Measurements from ENCODE around the gene LAMB3. TPM values are rescaled to one million over a fixed set of nuclear protein-coding genes. Genes with fewer than 3 reads are reported as not detected.

The LAMB3 gene
- total and polyA plus RNA-seq, 10 of the 15 experiments (the other 5 are each of a cell fraction or from before 2014, with no cell fraction given) = 0.04 to 1.8 (median 0.10) TPM; not detected in 1

- TF ChIP-seq CHD1 (IDR thresholded peaks at IDR 0.05; ENCODE audit: low read depth, low read length) (no peak), EP300 (IDR thresholded peaks at IDR 0.05; ENCODE audit: borderline replicate concordance in 1 of 2, control insufficient read depth in 1 of 2, low read depth in 2 of 2, low read length in 2 of 2) (no peak), RELA (IDR thresholded peaks at IDR 0.05; ENCODE audit: borderline replicate concordance, partially characterized antibody) (no peak), BACH1 (IDR thresholded peaks at IDR 0.05; ENCODE audit: borderline replicate concordance) (no peak), WRNIP1 (IDR thresholded peaks at IDR 0.05; ENCODE audit: borderline replicate concordance, low read depth, low read length) (no peak), SRF (IDR thresholded peaks at IDR 0.05; ENCODE audit: low read depth in 2 of 2, low read length in 2 of 2) (no peak)
- DNase-seq (ENCODE audit: low read depth, low spot score) (no peak), FAIRE-seq (no peak), ATAC-seq (no peak)
- in situ Hi-C loops (cut with MboI) (no loop called here), intact Hi-C loops (cut with micrococcal nuclease; ENCODE audit: unreplicated experiment) (no loop called here)
- RAD21 ChIA-PET (ENCODE audit: unreplicated experiment) = no interaction called here
- Histone ChIP-seq H3K9me3 (replicated peaks; ENCODE audit: control insufficient read depth, insufficient read depth, low read length) (no peaks in the 10 kb centered on the region), H3K4me3 (no peak overlapping the region), H3K27me3 (replicated peaks in 1 of 2; ENCODE audit: control insufficient read depth in 2 of 2, insufficient read depth in 2 of 2, low read length in 1 of 2) (peaks cover 1 to 7% of the 10 kb centered on the region in 2 experiments; a peak in 3 of 4 replicates), H3K79me2 (ENCODE audit: control insufficient read depth, insufficient read depth, low read length) (no peaks in the 10 kb centered on the region), H3K4me1 (ENCODE audit: control insufficient read depth, insufficient read depth, low read length) (no peaks in the 10 kb centered on the region), H3K36me3 (ENCODE audit: control insufficient read depth in 2 of 2, insufficient read depth in 2 of 2, low read length in 1 of 2) (no peaks in the 10 kb centered on the region), H2AFZ (ENCODE audit: control insufficient read depth, low read depth, low read length) (no peak overlapping the region), H3K4me2 (ENCODE audit: control insufficient read depth, insufficient read depth) (no peak overlapping the region), H3K9ac (ENCODE audit: control insufficient read depth, insufficient read depth, low read length) (no peak overlapping the region), H3K27ac (ENCODE audit: control insufficient read depth, insufficient read depth) (no peak overlapping the region), H4K20me1 (ENCODE audit: control insufficient read depth, insufficient read depth) (no peaks in the 10 kb centered on the region)
- no TSS peak for BruUV-seq (replicated peaks)
- 62% methylated on average over 5 of the region's 5 CpGs for WGBS (ENCODE audit: insufficient coverage, insufficient replicate concordance, low lambda C conversion rate, missing lambda C conversion rate)
- SMC1A ChIA-PET (ENCODE audit: uncharacterized antibody, unreplicated experiment) = interaction anchor here (0.8 to 1.3 kb wide), 2 partner anchors 8 to 31 kb away, joined by 3 read pairs; partner anchors contain the start of gene CAMK1G
- CTCF ChIA-PET = interaction anchor here (1.2 to 2.6 kb wide), 2 partner anchors 12 to 48 kb away, joined by 4 to 16 read pairs; no protein-coding TSS in a partner anchor
- POLR2A ChIA-PET = no interaction called here
These were observed 37.3 kb downstream of the LAMB3 start for GRCh38 chr1:209614906-209615305.

- DNase-seq (ENCODE audit: low read depth, low spot score) = no peak
- H3K9ac ChIP-seq (ENCODE audit: control insufficient read depth, insufficient read depth, low read length) = no peak overlapping the region
- ChIA-PET CTCF (interaction anchor here (1.1 to 2.6 kb wide), 4 partner anchors 13 to 74 kb away, joined by 3 to 16 read pairs (median 4); no protein-coding TSS in a partner anchor), SMC1A (ENCODE audit: uncharacterized antibody, unreplicated experiment) (no interaction called here), RAD21 (ENCODE audit: unreplicated experiment) (no interaction called here), POLR2A (no interaction called here)
- H3K36me3 ChIP-seq (ENCODE audit: control insufficient read depth in 2 of 2, insufficient read depth in 2 of 2, low read length in 1 of 2) = no peaks in the 10 kb centered on the region
- no TSS peak for BruUV-seq (replicated peaks)
- no peak for ATAC-seq
- no peak overlapping the region for H2AFZ ChIP-seq (ENCODE audit: control insufficient read depth, low read depth, low read length)
- H3K4me2 ChIP-seq (ENCODE audit: control insufficient read depth, insufficient read depth) = no peak overlapping the region
- intact Hi-C loops (cut with micrococcal nuclease; ENCODE audit: unreplicated experiment) (no loop called here), in situ Hi-C loops (cut with MboI) (no loop called here)
- no peaks in the 10 kb centered on the region for H3K4me1 ChIP-seq (ENCODE audit: control insufficient read depth, insufficient read depth, low read length)
- peaks cover 1 to 7% of the 10 kb centered on the region in 2 experiments; a peak in 3 of 4 replicates for H3K27me3 ChIP-seq (replicated peaks in 1 of 2; ENCODE audit: control insufficient read depth in 2 of 2, insufficient read depth in 2 of 2, low read length in 1 of 2)
- H4K20me1 ChIP-seq (ENCODE audit: control insufficient read depth, insufficient read depth) = no peaks in the 10 kb centered on the region
- H3K9me3 ChIP-seq (replicated peaks; ENCODE audit: control insufficient read depth, insufficient read depth, low read length) = no peaks in the 10 kb centered on the region
- FAIRE-seq = no peak
- 2% methylated on average over 5 of the region's 5 CpGs for WGBS (ENCODE audit: insufficient coverage, insufficient replicate concordance, low lambda C conversion rate, missing lambda C conversion rate)
- H3K27ac ChIP-seq (ENCODE audit: control insufficient read depth, insufficient read depth) = no peak overlapping the region
- no peak overlapping the region for H3K4me3 ChIP-seq
- no peaks in the 10 kb centered on the region for H3K79me2 ChIP-seq (ENCODE audit: control insufficient read depth, insufficient read depth, low read length)
- TF ChIP-seq SUZ12 (IDR thresholded peaks at IDR 0.05; ENCODE audit: unreplicated experiment) (no peak), SP1 (IDR thresholded peaks at IDR 0.05; ENCODE audit: low read depth, low read length) (no peak), TCF3 (IDR thresholded peaks at IDR 0.05; ENCODE audit: borderline replicate concordance, insufficient read depth, low read depth, low read length) (no peak), FOXM1 (IDR thresholded peaks at IDR 0.05; ENCODE audit: low read depth, low read length) (no peak), RB1 (IDR thresholded peaks at IDR 0.05; ENCODE audit: borderline replicate concordance) (no peak), SMC3 (IDR thresholded peaks at IDR 0.05; ENCODE audit: borderline replicate concordance, low read length) (no peak), IRF3 (IDR thresholded peaks at IDR 0.05) (no peak), MEF2B (IDR thresholded peaks at IDR 0.05; ENCODE audit: partially characterized antibody, poor library complexity, severe bottlenecking) (no peak), ETV6 (conservative IDR thresholded peaks at IDR 0.05 in 1 of 2, IDR thresholded peaks at IDR 0.05 in 1 of 2; ENCODE audit: borderline replicate concordance in 1 of 2, low read depth in 1 of 2) (no peak), ZNF207 (IDR thresholded peaks at IDR 0.05; ENCODE audit: borderline replicate concordance) (no peak), LARP7 (IDR thresholded peaks at IDR 0.05) (no peak)
These were observed 38.1 kb downstream of the LAMB3 start for GRCh38 chr1:209614151-209614420.
